ENCODE measurements around the gene ZFYVE27. TPM values are rescaled to one million over a fixed set of nuclear protein-coding genes. Genes with fewer than 3 reads are reported as not detected.

Gene ZFYVE27
- total and polyA plus RNA-seq, 8 donors: 4.3 to 77.1 (median 15.5) TPM

DNA sequence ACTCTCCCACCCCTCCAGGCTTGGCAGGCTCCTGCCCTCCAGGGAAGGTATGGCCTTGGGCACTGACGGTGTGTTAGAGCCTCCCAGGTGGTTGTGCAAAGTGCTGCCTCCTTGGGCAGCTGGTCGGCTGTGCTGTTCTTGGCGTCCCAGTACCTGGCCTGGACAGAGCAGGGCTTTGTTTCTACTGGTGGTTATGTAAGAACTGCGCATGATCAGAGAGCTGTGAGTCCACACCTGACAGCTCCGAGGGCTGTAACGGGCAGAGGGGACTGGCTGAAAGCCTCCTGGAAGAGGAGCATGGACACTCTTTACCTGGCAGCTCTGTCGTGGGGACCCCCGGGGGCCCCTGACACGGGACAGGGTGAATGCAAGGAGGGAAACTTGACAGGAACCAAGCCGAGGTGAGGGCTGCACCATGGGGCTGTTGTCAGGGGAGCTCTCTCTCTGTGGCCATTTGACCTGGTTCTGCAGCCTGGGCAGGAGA, 37.9 kb downstream of the ZFYVE27 start:
- H3K27me3 ChIP-seq: peaks cover 13 to 53% (median 26%) of the 10 kb centered on the region in 3 donors
- H3K9me3 ChIP-seq: no peaks in the 10 kb centered on the region
- intact Hi-C loops (cut with DNase I; ENCODE audit: low total_unique reads): no loop called here
- peaks cover 6 to 22% (median 19%) of the 10 kb centered on the region in 4 donors for H3K4me1 ChIP-seq
- no peak overlapping the region for H3K4me3 ChIP-seq
- 38 to 54% (median 53%) methylated on average over 9 to 10 of the region's 10 CpGs for WGBS, 5 donors
- no peak overlapping the region for H3K27ac ChIP-seq
- peak in 1 of 2 donors; percentile 42 for DNase-seq
- no peaks in the 10 kb centered on the region for H3K36me3 ChIP-seq
- no peak for TF ChIP-seq POLR2AphosphoS5 (IDR thresholded peaks at IDR 0.05)
- TF ChIP-seq, protein P1, sequence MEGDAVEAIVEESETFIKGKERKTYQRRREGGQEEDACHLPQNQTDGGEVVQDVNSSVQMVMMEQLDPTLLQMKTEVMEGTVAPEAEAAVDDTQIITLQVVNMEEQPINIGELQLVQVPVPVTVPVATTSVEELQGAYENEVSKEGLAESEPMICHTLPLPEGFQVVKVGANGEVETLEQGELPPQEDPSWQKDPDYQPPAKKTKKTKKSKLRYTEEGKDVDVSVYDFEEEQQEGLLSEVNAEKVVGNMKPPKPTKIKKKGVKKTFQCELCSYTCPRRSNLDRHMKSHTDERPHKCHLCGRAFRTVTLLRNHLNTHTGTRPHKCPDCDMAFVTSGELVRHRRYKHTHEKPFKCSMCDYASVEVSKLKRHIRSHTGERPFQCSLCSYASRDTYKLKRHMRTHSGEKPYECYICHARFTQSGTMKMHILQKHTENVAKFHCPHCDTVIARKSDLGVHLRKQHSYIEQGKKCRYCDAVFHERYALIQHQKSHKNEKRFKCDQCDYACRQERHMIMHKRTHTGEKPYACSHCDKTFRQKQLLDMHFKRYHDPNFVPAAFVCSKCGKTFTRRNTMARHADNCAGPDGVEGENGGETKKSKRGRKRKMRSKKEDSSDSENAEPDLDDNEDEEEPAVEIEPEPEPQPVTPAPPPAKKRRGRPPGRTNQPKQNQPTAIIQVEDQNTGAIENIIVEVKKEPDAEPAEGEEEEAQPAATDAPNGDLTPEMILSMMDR (IDR thresholded peaks at IDR 0.05): no peak
- TF ChIP-seq EP300 (IDR thresholded peaks at IDR 0.05): no peak
- no peak for TF ChIP-seq POLR2A (IDR thresholded peaks at IDR 0.05)

DNA sequence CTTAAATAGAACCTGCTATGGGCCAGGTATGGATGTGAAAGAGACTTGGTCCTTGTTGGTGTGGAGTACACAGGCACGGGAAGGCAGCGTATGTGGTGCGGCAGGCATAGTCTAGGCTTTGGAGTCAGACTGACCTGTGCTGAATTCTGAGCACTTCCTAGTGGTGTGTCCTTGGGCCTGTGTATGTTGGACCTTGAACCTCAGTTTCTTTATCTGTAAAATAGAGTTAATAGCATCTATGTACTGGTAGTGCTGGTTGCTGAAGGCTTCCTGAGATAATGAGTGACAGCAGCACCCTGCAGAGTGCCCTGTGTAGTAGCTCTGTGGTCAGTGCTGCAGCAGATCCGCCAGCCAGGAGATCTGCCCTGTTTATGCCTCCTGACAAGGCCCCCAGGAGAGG, 40.2 kb downstream of the ZFYVE27 start:
- Histone ChIP-seq H3K27ac (no peak overlapping the region), H3K27me3 (peaks cover 2 to 30% (median 3%) of the 10 kb centered on the region in 3 donors), H3K36me3 (no peaks in the 10 kb centered on the region), H3K9me3 (no peaks in the 10 kb centered on the region), H3K4me3 (no peak overlapping the region), H3K4me1 (peaks cover 8 to 27% (median 20%) of the 10 kb centered on the region in 4 donors)
- WGBS, 5 donors: 86 to 95% (median 92%) methylated on average over 4 of the region's 4 CpGs
- TF ChIP-seq EP300 (IDR thresholded peaks at IDR 0.05): no peak
- TF ChIP-seq POLR2AphosphoS5 (IDR thresholded peaks at IDR 0.05): no peak
- no peak for TF ChIP-seq POLR2A (IDR thresholded peaks at IDR 0.05)
- TF ChIP-seq, protein P1 (IDR thresholded peaks at IDR 0.05): no peak
- no peak for DNase-seq
- intact Hi-C loops (cut with DNase I; ENCODE audit: low total_unique reads): no loop called here

DNA sequence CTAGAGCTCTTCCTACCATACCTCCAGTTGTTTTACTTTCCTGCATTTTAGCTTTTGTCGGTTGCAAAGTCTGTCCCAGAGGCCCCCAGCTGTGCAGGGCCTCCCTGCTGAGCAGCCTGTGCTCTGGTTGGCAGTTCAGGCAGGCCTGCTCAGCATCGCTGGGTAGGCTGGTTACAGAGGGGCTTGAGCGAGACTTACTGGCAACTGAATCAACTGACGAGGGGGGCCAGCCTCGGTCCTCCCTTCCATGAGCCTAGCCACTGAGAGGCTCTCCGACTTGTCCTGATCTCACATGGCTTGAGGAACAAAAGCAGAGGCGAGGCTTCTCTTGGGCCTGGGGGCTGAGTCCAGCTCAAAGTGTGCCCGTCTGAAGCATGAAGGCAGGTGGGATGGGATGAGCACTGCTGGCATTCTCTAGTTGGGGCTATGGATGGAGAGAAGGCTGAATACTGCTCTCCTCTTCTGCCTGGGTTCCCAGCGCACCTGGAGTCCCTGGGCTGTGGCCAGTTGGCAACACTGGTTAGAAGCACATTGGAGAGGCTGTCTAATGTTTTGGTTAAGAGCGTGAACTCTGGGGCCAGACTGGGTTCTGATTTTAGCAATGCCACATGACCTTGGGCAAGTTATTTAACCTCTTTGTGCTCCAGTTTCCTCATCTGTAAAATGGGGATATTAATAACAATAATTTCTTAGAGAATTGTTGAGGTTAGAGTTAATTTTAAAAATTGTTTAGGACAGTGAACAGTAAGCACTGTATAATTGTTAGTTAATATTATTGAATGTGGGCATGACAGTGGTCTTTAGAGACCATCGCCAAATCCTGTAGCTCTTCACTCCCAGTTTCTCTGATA, 41.7 kb downstream of the ZFYVE27 start:
- H3K27me3 ChIP-seq: peaks cover 0 to 14% (median 0%) of the 10 kb centered on the region in 3 donors
- TF ChIP-seq, protein P1 (IDR thresholded peaks at IDR 0.05): no peak
- TF ChIP-seq POLR2AphosphoS5 (IDR thresholded peaks at IDR 0.05) (no peak), EP300 (IDR thresholded peaks at IDR 0.05) (no peak), POLR2A (IDR thresholded peaks at IDR 0.05) (no peak)
- H3K36me3 ChIP-seq: no peaks in the 10 kb centered on the region
- H3K27ac ChIP-seq: no peak overlapping the region
- DNase-seq: no peak
- H3K4me3 ChIP-seq: no peak overlapping the region
- intact Hi-C loops (cut with DNase I; ENCODE audit: low total_unique reads): no loop called here
- 83 to 86% (median 84%) methylated on average over 9 to 11 of the region's 11 CpGs for WGBS, 5 donors
- no peaks in the 10 kb centered on the region for H3K9me3 ChIP-seq
- peaks cover 8 to 20% (median 15%) of the 10 kb centered on the region in 4 donors for H3K4me1 ChIP-seq

DNA sequence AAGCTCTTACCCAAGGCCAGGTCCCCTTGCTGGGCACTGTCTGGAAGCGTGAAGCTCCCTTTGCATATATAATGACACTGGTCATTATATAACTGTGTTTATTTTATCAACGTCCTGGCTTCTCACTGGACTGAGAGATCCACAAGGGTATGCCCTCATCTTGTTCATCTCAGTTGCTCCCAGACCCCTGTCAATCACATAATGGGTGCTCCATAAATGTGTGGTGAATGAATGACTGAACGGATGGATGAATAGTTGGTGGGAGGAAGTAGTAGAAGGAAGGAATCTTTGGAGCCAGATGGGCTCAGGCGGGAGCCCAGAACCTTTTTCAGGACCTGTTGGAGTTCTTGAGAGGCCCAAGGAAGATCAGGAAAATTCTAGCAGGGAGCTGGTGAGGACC, 42.6 kb downstream of the ZFYVE27 start:
- 56 to 77% (median 74%) methylated on average over 4 of the region's 4 CpGs for WGBS, 5 donors
- no peak overlapping the region for H3K4me3 ChIP-seq
- H3K36me3 ChIP-seq: no peaks in the 10 kb centered on the region
- TF ChIP-seq, protein P1 (IDR thresholded peaks at IDR 0.05): no peak
- TF ChIP-seq POLR2A (IDR thresholded peaks at IDR 0.05) (no peak), POLR2AphosphoS5 (IDR thresholded peaks at IDR 0.05) (no peak)
- H3K27ac ChIP-seq: no peak overlapping the region
- no peak for DNase-seq
- H3K4me1 ChIP-seq: peaks cover 8 to 23% (median 16%) of the 10 kb centered on the region in 4 donors
- peaks cover 0 to 6% (median 0%) of the 10 kb centered on the region in 3 donors for H3K27me3 ChIP-seq
- intact Hi-C loops (cut with DNase I; ENCODE audit: low total_unique reads): no loop called here
- no peaks in the 10 kb centered on the region for H3K9me3 ChIP-seq

Measured in stomach (tissue), 9 donors.